HG02884 (cell line): ENCODE data around the gene TRMT61A.
"Not testable (repeated sequence)": the region's sequence is repeated elsewhere in the genome, so short reads cannot be mapped to it uniquely, and the experiment has no call there.

Source experiments
- ATAC-seq: cut with Tn5 transposase; IDR thresholded peaks from one replicate; pipeline ENCODE4 v1.9.1; 2021; ENCODE audit warnings: mild to moderate bottlenecking, moderate library complexity; ENCODE audit not compliant: unreplicated experiment

Gene TRMT61A

GRCh38 chr14:103521951-103522563 is 6.9 kb upstream of the TRMT61A start:
- ATAC-seq = no peak

GRCh38 chr14:103522649-103523574 is 6.1 kb upstream of the TRMT61A start, which contains the start of gene CKB:
CKB (minus strand) TSS chr14:103522830; CDS start chr14:103522493, 337 bp downstream.
- ATAC-seq = no peak

GRCh38 chr14:103523575-103523954 is 5.4 kb upstream of the TRMT61A start:
- no peak for ATAC-seq

GRCh38 chr14:103524002-103524935 is 4.7 kb upstream of the TRMT61A start:
- no peak for ATAC-seq

- not testable (repeated sequence) for ATAC-seq
Measured at GRCh38 chr14:103525430-103526246, 3.4 kb upstream of the TRMT61A start.

GRCh38 chr14:103526247-103526913 is 2.6 kb upstream of the TRMT61A start:
- ATAC-seq = no peak

GRCh38 chr14:103526914-103527248 is 2.1 kb upstream of the TRMT61A start:
- ATAC-seq = no peak

GRCh38 chr14:103527408-103528145 is 1.4 kb upstream of the TRMT61A start:
- peak; percentile 61 for ATAC-seq

- no peak for ATAC-seq
Measured at GRCh38 chr14:103528146-103528586, 830 bp upstream of the TRMT61A start.

- no peak for ATAC-seq
Measured at GRCh38 chr14:103529383-103530365, 678 bp downstream of the TRMT61A start.

- ATAC-seq = no peak
Measured at GRCh38 chr14:103530390-103530789, 1.4 kb downstream of the TRMT61A start.

- no peak for ATAC-seq
Measured at GRCh38 chr14:103530831-103531230, 1.8 kb downstream of the TRMT61A start.

GRCh38 chr14:103531421-103532215 is 2.6 kb downstream of the TRMT61A start:
- ATAC-seq = no peak

- ATAC-seq = no peak
Measured at GRCh38 chr14:103532216-103533136, 3.5 kb downstream of the TRMT61A start.

GRCh38 chr14:103533137-103533998 is 4.4 kb downstream of the TRMT61A start:
- no peak for ATAC-seq
